ENCODE data around the gene P4HA2.

DNA sequence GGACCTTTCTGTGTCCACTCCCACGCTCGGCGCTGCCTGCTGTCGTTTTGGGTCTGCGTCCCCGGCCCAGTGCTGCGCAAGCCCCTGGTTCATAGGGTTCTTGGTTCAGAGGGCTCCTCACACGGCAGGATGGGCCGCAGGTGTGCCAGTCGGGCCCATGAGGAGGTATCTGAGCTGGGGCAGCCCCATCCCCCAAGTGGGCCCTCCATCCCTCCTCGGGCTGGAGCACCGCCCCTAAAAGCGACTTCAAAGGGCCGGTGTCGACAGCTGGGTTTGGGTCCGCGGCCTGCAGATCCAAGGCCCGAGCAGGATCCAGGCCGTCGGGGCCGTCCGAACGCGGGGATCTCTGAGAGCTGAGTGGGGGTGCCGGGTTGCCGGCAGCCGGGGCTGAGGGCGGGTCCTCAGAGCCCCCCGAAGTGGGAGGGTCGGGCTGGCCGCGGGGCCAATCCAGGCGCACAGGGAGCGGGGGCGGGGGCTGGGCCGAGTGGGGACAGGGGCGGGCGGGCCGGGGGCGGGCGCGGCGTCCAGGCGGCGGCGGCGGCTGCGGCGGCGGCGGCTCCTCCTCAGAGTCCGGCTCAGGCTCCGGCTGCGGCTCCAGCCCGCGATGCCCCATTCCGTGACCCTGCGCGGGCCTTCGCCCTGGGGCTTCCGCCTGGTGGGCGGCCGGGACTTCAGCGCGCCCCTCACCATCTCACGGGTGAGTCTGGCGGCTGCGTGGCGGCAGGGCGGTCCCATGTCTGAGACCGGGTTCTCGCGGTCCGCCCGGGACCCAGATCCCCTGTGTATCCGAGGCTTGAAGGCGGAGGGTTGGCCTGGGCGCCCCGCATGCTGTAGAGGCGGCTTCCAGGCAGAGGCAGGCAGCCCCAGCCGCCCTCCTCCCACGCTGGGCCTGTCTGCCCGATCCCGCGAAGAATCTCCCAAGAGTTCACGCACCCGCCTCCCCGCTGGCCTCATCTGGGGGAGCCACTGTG is 29.8 kb upstream of the P4HA2 start, which contains the start of gene PDLIM4:
- TF ChIP-seq POLR2A (IDR thresholded peaks at IDR 0.05) (no peak), EP300 (IDR thresholded peaks at IDR 0.05) (no peak)
- TF ChIP-seq, protein P1, sequence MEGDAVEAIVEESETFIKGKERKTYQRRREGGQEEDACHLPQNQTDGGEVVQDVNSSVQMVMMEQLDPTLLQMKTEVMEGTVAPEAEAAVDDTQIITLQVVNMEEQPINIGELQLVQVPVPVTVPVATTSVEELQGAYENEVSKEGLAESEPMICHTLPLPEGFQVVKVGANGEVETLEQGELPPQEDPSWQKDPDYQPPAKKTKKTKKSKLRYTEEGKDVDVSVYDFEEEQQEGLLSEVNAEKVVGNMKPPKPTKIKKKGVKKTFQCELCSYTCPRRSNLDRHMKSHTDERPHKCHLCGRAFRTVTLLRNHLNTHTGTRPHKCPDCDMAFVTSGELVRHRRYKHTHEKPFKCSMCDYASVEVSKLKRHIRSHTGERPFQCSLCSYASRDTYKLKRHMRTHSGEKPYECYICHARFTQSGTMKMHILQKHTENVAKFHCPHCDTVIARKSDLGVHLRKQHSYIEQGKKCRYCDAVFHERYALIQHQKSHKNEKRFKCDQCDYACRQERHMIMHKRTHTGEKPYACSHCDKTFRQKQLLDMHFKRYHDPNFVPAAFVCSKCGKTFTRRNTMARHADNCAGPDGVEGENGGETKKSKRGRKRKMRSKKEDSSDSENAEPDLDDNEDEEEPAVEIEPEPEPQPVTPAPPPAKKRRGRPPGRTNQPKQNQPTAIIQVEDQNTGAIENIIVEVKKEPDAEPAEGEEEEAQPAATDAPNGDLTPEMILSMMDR (IDR thresholded peaks at IDR 0.05): no peak

Measured in upper lobe of left lung (tissue), 4 donors.